ENCODE results near the gene SLC2A14.
"Not testable (repeated sequence)": the region's sequence is repeated elsewhere in the genome, so short reads cannot be mapped to it uniquely, and the experiment has no call there.

SLC2A14 gene

DNA sequence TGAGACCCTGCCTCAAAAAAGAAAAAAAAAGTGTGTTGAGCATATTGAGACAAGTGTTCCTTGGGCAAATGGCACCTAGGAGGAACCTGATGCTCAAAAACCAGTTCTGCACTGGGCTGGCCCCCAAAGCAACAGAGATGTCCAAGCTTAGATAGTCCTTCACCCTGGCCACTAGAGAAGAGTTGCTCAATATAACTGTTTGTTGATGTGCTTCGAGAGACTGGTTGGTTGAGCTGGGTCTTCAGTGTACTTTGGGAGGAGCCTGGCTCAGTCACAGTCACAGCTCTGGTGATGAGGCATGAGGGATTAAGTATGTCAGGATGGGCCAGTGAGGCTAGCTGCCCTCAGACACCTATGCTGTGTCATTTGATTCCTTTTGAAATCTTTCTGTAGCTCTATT lies 38.0 kb downstream of the SLC2A14 start:
- DNase-seq (ENCODE audit: low read depth, low spot score), result no peak

- DNase-seq (ENCODE audit: low read depth, low spot score), result no peak
These were observed 38.9 kb downstream of the SLC2A14 start for GRCh38 chr12:7833831-7834230.

DNA sequence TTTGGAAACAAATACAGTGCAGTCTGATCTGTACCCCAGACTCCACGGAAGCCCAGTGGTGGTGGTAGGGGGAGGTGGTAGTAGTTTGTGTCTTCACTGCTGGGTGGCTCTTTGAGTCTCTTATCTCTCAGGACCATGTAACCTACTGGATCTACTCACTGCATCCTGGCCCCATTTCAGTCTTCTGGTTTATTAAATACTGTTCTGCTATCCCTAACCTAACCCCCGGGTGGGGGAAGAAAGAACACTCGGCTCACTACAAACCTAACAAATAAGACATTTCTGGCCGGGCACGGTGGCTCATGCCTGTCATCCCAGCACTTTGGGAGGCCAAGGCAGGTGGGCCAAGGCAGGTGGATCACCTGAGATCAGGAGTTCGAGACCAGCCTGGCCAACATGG lies 39.5 kb downstream of the SLC2A14 start:
- not testable (repeated sequence) for DNase-seq (ENCODE audit: low read depth, low spot score)

- peak; percentile 62 for DNase-seq (ENCODE audit: low read depth, low spot score)
These were observed 40.5 kb downstream of the SLC2A14 start for GRCh38 chr12:7832059-7832696.

DNA sequence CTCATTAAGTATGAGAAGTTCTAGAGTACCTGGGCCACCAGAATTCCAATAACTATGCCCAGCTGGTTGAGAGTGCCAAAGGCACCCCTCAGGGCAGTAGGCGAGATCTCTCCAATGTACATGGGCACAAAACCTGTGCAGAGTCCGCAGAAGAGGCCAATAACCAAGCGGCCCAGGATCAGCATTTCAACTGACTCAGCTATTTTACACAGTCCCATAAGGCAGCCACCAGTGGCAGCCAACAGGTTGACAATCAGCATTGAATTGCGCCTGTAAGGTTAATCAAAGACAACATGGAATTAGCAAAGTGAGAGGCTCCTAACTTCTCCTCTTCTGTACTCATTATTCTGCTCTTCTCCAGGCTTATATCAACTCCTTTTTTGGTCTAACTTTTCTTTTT lies 43.0 kb downstream of the SLC2A14 start:
- DNase-seq (ENCODE audit: low read depth, low spot score), result not testable (repeated sequence)

- peak; percentile 70 for DNase-seq (ENCODE audit: low read depth, low spot score)
These were observed 47.0 kb downstream of the SLC2A14 start for GRCh38 chr12:7825754-7826153.

DNA sequence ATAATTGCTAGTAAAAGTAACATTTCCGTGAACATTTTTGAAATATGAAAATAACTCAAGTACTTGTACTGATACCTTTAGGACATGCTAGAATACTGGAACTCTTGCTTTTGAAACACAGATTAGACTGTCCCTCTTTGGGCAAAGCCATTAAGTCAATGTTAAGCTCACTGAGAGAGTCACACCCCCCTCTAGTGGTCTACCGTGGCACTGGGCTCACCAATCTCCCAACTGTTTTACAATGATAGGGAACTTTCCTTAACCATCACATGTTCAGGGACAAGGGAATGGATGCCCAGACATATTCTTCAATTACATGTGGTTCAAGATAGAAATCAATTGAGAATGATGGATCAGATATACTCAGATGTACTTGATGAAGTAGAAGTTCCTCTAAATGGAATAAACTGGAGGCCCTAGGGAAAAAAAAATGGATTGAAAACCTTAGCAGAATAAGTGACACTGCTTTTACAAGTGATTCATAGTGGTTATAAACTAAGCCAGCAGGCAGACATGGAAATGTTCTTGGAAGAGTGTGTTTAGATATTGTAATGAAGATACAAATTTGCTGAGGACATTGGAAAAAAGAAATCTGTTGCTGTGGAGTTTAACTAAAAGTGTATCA lies 65.7 kb downstream of the SLC2A14 start:
- DNase-seq (ENCODE audit: low read depth, low spot score), result peak; percentile 85

GRCh38 chr12:7806319-7806718 lies 66.4 kb downstream of the SLC2A14 start:
- not testable (repeated sequence) for DNase-seq (ENCODE audit: low read depth, low spot score)

DNA sequence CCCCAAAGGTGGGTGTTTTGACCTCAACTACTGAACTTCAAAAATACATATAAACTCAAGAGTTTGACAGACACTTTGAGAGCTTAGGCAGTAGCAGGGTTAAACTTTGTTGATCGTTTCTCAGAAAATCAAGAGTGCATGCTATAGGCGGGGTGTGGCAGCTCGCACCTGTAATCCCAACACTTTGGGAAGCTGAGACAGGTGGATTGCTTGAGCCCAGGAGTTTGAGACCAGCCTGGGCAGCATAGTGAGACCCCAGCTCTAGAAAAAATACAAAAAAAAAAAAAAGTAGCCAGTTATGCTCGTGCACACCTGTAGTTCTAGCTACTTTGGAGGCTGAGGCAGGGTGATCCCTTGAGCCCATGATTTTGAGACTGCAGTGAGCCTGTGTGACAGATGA lies 71.3 kb downstream of the SLC2A14 start:
- DNase-seq (ENCODE audit: low read depth, low spot score), result no peak

DNA sequence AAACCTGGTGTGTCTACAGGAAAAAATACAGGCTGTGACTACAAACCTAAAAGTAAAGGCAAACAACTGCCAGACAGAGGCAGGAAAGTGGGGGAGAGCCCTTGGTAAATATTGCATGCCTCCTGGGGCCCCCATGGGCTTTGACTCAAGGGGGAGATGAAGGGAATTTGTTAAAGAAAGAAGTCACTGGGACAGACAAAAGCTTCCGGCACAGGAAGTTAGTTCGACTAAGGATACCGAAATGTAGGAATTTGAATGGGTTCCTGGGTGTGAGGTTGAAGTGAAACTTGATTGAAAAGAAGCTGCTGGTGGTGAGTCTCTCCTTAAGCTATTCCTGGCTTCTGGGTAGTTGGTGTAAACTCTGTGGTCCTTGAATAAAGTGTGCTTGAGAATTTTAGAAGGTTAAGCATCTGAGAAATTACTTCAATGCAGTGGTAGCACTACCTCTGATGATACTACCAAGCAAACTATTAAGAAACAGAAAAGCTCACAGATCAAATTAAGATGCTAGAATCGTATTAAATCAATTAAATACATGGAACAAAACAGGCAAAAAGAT lies 73.9 kb downstream of the SLC2A14 start:
- DNase-seq (ENCODE audit: low read depth, low spot score), result not testable (repeated sequence)

GRCh38 chr12:7797698-7798398 lies 74.9 kb downstream of the SLC2A14 start:
- peak; percentile 51 for DNase-seq (ENCODE audit: low read depth, low spot score)

- DNase-seq (ENCODE audit: low read depth, low spot score), result not testable (repeated sequence)
These were observed 75.4 kb downstream of the SLC2A14 start for GRCh38 chr12:7797269-7797668.

- DNase-seq (ENCODE audit: low read depth, low spot score), result no peak
These were observed 79.5 kb downstream of the SLC2A14 start for GRCh38 chr12:7793211-7793610.

DNA sequence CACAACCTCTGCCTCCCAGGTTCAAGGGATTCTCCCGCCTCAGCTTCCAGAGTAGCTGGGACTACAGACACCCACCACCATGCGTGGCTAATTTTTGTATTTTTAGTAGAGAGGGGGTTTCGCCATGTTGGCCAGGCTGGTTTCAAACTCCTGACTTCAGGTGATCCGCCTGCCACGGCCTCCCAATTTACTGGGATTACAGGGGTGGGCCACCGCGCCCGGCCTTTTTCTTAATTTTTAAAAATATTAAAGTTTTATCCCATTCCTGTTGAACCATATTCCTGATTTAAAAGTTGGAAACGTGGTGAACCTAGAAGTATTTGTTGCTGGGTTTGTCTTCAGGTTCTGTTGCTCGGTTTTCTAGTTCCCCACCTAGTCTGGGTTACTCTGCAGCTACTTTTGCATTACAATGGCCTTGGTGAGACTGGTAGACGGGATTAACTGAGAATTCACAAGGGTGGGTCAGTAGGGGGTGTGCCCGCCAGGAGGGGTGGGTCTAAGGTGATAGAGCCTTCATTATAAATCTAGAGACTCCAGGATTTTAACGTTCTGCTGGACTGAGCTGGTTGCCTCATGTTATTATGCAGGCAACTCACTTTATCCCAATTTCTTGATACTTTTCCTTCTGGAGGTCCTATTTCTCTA lies 83.7 kb downstream of the SLC2A14 start, which contains the start of gene NANOG:
NANOG (plus strand) TSS at position 519 of the 645 bp plus-strand sequence. CDS start 213 bp downstream, outside the sequence.
- DNase-seq (ENCODE audit: low read depth, low spot score), result peak; percentile 58

DNA sequence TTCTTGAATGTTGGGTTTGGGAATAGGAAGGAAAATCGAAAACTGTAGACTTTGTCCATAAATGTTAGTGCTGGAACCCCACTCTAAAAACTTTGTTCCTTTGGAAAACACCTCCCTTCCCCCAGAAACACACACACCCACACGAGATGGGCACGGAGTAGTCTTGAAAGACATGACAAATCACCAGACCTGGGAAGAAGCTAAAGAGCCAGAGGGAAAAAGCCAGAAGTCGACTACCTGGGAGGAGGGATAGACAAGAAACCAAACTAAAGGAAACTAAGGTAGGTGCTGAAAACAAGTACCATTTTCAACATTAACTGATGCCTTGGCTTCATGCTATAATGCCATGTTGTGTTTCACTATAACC lies 84.4 kb downstream of the SLC2A14 start:
- DNase-seq (ENCODE audit: low read depth, low spot score), result peak; percentile 30

DNA sequence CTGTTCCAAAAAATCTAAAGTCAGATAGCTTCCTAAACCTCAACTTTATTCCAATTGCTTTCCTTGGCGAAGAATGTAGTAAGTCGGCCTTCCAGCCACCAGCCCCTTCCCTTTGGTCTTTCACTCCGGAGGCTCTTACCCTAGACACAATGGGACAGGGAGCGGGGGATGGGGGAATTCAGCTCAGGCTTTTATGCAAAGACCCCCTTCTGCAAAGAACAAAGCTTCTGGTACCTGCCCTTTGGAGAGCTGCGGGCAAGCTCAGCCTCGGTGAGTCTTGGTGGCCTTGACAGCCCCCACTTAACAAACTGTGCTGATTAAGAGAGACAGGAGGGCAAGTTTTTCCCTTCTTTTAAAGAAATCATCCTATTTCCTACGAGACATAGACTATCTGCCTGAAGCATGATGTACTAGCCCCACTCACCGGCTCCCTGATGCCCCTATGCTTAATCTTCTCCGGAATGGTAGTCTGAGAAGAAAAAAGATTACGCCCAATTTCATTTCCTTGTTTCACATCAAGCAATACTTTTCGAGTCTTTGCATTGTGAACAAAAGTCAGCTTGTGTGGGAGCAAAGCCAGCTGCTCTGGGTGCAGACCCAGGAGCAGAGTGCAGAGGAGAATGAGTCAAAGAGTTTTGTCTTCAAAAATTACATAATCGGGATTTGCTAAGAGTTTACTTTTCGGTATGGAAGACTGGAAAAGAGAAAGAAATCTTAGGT lies 85.0 kb downstream of the SLC2A14 start:
- DNase-seq (ENCODE audit: low read depth, low spot score), result peak; percentile 71

DNA sequence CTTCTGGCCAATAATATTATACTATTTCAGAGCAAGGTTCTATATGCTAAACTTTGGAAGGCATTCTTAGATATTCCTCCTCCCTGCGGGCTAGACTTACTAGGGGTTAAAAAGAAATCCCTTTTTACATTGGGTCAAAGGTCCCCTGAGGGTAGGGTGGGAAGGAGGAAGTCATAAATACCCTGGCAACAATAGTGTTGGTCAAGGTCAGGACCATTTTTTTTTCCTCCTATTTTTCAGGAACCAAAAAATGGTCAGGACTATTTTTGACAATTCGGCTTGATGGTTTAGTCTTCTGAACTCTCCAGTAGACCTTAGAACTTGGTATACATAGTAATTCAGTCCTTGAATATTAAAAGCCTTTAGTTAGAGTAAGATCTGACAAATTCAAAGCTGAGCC lies 88.0 kb downstream of the SLC2A14 start:
- DNase-seq (ENCODE audit: low read depth, low spot score), result no peak

DNA sequence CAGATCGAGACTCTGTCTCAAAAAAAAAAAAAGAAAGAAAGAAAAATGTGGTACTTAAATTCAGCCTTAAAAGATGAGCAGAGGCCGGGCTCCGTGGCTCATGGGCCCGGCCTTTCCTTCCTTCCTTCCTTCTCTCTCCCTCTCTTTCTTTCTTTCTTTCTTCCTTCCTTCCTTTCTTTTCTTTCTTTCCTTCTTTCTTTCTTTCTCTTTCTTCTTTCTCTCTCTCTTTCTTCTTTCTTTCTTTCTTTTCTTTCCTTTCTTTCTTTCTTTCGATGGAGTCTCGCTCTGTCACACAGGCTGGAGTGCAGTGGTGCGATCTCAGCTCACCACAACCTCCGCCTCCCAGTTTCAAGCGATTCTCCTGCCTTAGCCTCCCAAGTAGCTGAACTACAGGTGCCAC lies 89.3 kb downstream of the SLC2A14 start:
- DNase-seq (ENCODE audit: low read depth, low spot score), result not testable (repeated sequence)

DNA sequence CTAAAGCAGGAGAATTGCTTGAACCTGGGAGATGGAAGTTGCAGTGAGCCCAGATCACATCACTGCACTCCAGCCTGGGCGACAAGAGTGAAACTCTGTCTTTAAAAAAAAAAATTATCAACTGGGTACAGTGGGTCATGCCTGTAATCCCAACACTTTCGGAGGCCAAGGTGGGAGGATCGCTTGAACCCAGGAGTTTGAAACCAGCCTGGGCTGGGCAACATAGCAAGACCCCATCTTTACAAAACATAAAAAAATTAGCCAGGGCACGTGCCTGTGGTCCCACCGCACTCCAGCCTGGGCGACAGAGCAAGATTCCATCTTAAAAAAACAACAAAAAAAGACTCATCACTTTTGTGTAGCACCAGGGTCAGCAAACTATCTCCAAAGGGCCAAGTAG lies 90.7 kb downstream of the SLC2A14 start:
- DNase-seq (ENCODE audit: low read depth, low spot score), result no peak

DNA sequence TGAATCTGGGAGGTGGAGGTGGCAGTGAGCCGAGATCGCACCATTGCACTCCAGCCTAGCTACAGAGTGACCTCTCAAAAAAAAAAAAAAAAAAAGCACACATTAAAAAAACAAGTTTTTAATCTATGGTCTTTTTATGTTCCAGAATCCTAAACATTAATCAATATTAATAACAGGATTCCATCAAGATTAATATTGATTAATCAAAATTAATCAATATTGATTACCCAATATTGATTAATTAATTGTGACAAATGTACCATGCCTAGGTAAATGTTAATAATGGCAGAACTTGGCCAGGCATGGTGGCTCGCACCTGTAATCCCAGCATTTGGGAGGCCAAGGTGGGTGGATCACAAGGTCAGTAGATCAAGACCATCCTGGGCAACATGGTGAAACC lies 91.4 kb downstream of the SLC2A14 start:
- no peak for DNase-seq (ENCODE audit: low read depth, low spot score)

- DNase-seq (ENCODE audit: low read depth, low spot score), result no peak
These were observed 102.7 kb downstream of the SLC2A14 start for GRCh38 chr12:7769999-7770398.

Measured in ELF-1 (cell line).